HEK293 (cell line): ENCODE results near the gene TPST1.

Experiments
- CTCF ChIA-PET: fragments of 350-600 bp; formaldehyde crosslinking; extraction: SDS; loops from one replicate; lab custom pipeline; 2021; ENCODE audit warnings: antibody characterized with exemption; lab: Yijun Ruan, JAX
- POLR2A ChIA-PET: fragments of 300-600 bp; formaldehyde crosslinking; extraction: SDS; loops from one replicate; lab custom pipeline; 2020; ENCODE audit warnings: antibody characterized with exemption, inconsistent platforms; lab: Yijun Ruan, JAX
- H3K27ac ChIP-seq: fragments of 200-500 bp; sonication (Bioruptor generic); 2 replicates; pipeline ENCODE4 v1.5.1; 2014; ENCODE audit warnings: low read depth, low read length, control low read depth, inconsistent platforms; ENCODE audit errors: extremely low read depth
- H3K36me3 ChIP-seq, 2 experiments: fragments of 200-500 bp in 1 of 2; sonication (Bioruptor generic) in 1 of 2; 1 replicate in 1 of 2; 2 replicates in 1 of 2; pipeline ENCODE4 v1.5.1; 2014 to 2017; ENCODE audit warnings: inconsistent platforms in 2 of 2, low read length in 2 of 2; ENCODE audit not compliant: control insufficient read depth in 2 of 2, insufficient read depth in 1 of 2
- H3K4me1 ChIP-seq: fragments of 200-500 bp; sonication (Bioruptor generic); 2 replicates; pipeline ENCODE4 v1.5.1; 2014; ENCODE audit warnings: mild to moderate bottlenecking, low read length, inconsistent platforms; ENCODE audit not compliant: control insufficient read depth, insufficient read depth
- H3K4me3 ChIP-seq: 2 replicates; pipeline ENCODE4 v1.5.1; 2011; ENCODE audit warnings: low read depth, mild to moderate bottlenecking, control low read depth, low read length, moderate library complexity
- H3K9me3 ChIP-seq: fragments of 200-500 bp; sonication (Bioruptor generic); 2 replicates; pipeline ENCODE4 v1.5.1; 2014; ENCODE audit warnings: low read depth, low read length, inconsistent platforms; ENCODE audit not compliant: control insufficient read depth, insufficient read depth
- ATF2 ChIP-seq: fragments of 450-650 bp; formaldehyde crosslinking; IDR thresholded peaks from 2 replicates; pipeline ENCODE4 v1.5.1; 2016; ENCODE audit warnings: missing biosample characterization, missing genetic modification characterization, low read depth
- OVOL3 ChIP-seq: fragments of 450-650 bp; formaldehyde crosslinking; IDR thresholded peaks from 2 replicates; pipeline ENCODE4 v1.5.1; 2016; ENCODE audit warnings: missing biosample characterization, missing genetic modification characterization
- PBX3 ChIP-seq: sonication (generic); formaldehyde crosslinking; IDR thresholded peaks from 2 replicates; pipeline ENCODE4 v1.8.1; 2022; ENCODE audit warnings: mild to moderate bottlenecking, moderate library complexity, missing genetic modification reagents
- YY2 ChIP-seq: fragments of 450-650 bp; formaldehyde crosslinking; IDR thresholded peaks from 2 replicates; pipeline ENCODE4 v1.5.1; 2016; ENCODE audit warnings: missing biosample characterization, missing genetic modification characterization
- ZBTB44 ChIP-seq: fragments of 450-650 bp; IDR thresholded peaks from 2 replicates; pipeline ENCODE4 v1.5.1; 2018; ENCODE audit warnings: missing biosample characterization, mild to moderate bottlenecking, missing genetic modification characterization
- ZNF148 ChIP-seq: fragments of 450-650 bp; formaldehyde crosslinking; IDR thresholded peaks from 2 replicates; pipeline ENCODE4 v1.5.0; 2017; ENCODE audit warnings: missing biosample characterization, missing genetic modification characterization, borderline replicate concordance
- ZNF155 ChIP-seq: fragments of 450-650 bp; formaldehyde crosslinking; IDR thresholded peaks from 2 replicates; pipeline ENCODE4 v1.5.1; 2016; ENCODE audit warnings: missing biosample characterization, missing genetic modification characterization
- ZNF18 ChIP-seq: fragments of 450-650 bp; formaldehyde crosslinking; IDR thresholded peaks from 2 replicates; pipeline ENCODE4 v1.5.1; 2016; ENCODE audit warnings: missing biosample characterization, missing genetic modification characterization
- ZNF184 ChIP-seq: fragments of 450-650 bp; IDR thresholded peaks from 2 replicates; pipeline ENCODE4 v1.5.1; 2018; ENCODE audit warnings: missing biosample characterization, mild to moderate bottlenecking, missing genetic modification characterization
- ZNF214 ChIP-seq: fragments of 450-650 bp; formaldehyde crosslinking; IDR thresholded peaks from 2 replicates; pipeline ENCODE4 v1.5.1; 2017; ENCODE audit warnings: missing biosample characterization, mild to moderate bottlenecking, missing genetic modification characterization, borderline replicate concordance
- ZNF341 ChIP-seq: fragments of 450-650 bp; formaldehyde crosslinking; IDR thresholded peaks from 2 replicates; pipeline ENCODE4; 2016; ENCODE audit warnings: low read depth, missing biosample characterization, missing genetic modification characterization
- ZNF501 ChIP-seq: fragments of 450-650 bp; formaldehyde crosslinking; IDR thresholded peaks from 2 replicates; pipeline ENCODE4 v1.5.1; 2016; ENCODE audit warnings: missing biosample characterization, missing genetic modification characterization
- ZNF626 ChIP-seq: fragments of 450-650 bp; sonication (Bioruptor Pico); formaldehyde crosslinking; IDR thresholded peaks from 2 replicates; pipeline ENCODE4 v1.5.1; 2018; ENCODE audit warnings: missing biosample characterization, missing genetic modification characterization, inconsistent platforms

Gene TPST1

GRCh38 chr7:66331883-66332282 is 126.7 kb downstream of the TPST1 start:
- POLR2A ChIA-PET: no interaction called here
- TF ChIP-seq ZNF18 (tag by site-specific recombination) (no peak), ZNF341 (tag by site-specific recombination) (no peak), ATF2 (tag by site-specific recombination) (no peak), OVOL3 (no peak), PBX3 (no peak), YY2 (tag by site-specific recombination) (no peak), ZNF155 (tag by site-specific recombination) (no peak)
- CTCF ChIA-PET: interaction anchor here (0.6 kb wide), 1 partner anchor 135 kb away, joined by 3 read pairs; no protein-coding TSS in a partner anchor

GRCh38 chr7:66333443-66333842 is 128.3 kb downstream of the TPST1 start:
- Histone ChIP-seq H3K27ac (no peak overlapping the region), H3K4me3 (no peak overlapping the region), H3K4me1 (no peaks in the 10 kb centered on the region), H3K36me3 (no peaks in the 10 kb centered on the region), H3K9me3 (no peaks in the 10 kb centered on the region)
- ChIA-PET CTCF (no interaction called here), POLR2A (no interaction called here)
- TF ChIP-seq ZNF184 (tag by site-specific recombination) (no peak), ZNF214 (tag by site-specific recombination) (no peak), ZBTB44 (tag by site-specific recombination) (no peak), ZNF626 (no peak), ZNF501 (tag by site-specific recombination) (no peak)

More at GRCh38 chr7:66331883-66332282, 126.7 kb downstream of the TPST1 start:
- Histone ChIP-seq H3K27ac (no peak overlapping the region), H3K4me1 (no peaks in the 10 kb centered on the region), H3K9me3 (no peaks in the 10 kb centered on the region), H3K4me3 (no peak overlapping the region), H3K36me3 (no peaks in the 10 kb centered on the region)

GRCh38 chr7:66335318-66335717 is 130.2 kb downstream of the TPST1 start:
- Histone ChIP-seq H3K4me1 (no peaks in the 10 kb centered on the region), H3K9me3 (no peaks in the 10 kb centered on the region), H3K36me3 (no peaks in the 10 kb centered on the region), H3K4me3 (no peak overlapping the region), H3K27ac (no peak overlapping the region)
- TF ChIP-seq ZNF148 (tag by site-specific recombination): no peak
- ChIA-PET POLR2A (no interaction called here), CTCF (interaction anchor here (0.7 kb wide), 2 partner anchors 9 to 847 kb away, joined by 3 read pairs; no protein-coding TSS in a partner anchor)
